ENCODE measurements around the gene SUPT6H. TPM values are rescaled to one million over a fixed set of nuclear protein-coding genes. Genes with fewer than 3 reads are reported as not detected.

Gene SUPT6H
- total RNA-seq, 3 donors from 2014 or later, result 47.8 to 97.7 (median 60.7) TPM

- Histone ChIP-seq H3K36me3 (ENCODE audit: low read depth) (no peaks in the 10 kb centered on the region), H3K4me3 (no peak overlapping the region), H3K9me3 (no peaks in the 10 kb centered on the region), H3K4me1 (ENCODE audit: low read depth) (peaks cover 49% of the 10 kb centered on the region)
- DNase-seq (peak; percentile 51 to 78 (median 72)), ATAC-seq (peak; percentile 18)
- TF ChIP-seq CTCF (IDR thresholded peaks at IDR 0.05), result no peak
- intact Hi-C loops (cut with DNase I, micrococcal nuclease), result no loop called here
Measured at GRCh38 chr17:28745786-28746411, 83.9 kb downstream of the SUPT6H start.

DNA sequence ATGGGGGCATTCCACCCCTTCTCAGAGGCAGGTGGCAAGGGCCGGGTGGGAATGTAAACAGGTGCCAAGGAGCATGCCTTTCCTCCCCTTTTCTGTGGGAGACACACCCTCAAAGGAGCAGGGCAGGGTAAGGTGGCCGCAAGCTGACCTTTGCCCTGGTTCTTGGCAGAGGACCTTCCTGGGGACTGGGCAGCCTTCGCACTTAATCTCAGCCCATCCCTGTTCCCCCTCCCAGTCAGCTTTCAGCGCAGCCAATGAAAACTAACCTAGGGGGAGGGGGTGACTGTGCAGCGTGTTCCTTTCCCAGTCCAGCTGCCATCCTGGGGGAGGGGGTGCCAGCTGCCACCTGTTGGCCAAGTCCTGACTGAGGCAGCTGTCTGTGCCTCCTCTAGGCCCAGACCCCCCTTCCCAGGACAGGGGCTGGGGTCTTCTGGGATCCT lies 84.6 kb downstream of the SUPT6H start:
- Histone ChIP-seq H3K4me3 (no peak overlapping the region), H3K36me3 (ENCODE audit: low read depth) (no peaks in the 10 kb centered on the region), H3K9me3 (no peaks in the 10 kb centered on the region), H3K4me1 (ENCODE audit: low read depth) (peaks cover 49% of the 10 kb centered on the region)
- ATAC-seq, result peak; percentile 54
- TF ChIP-seq CTCF (IDR thresholded peaks at IDR 0.05), result no peak
- DNase-seq, result peak; percentile 84 to 90 (median 84)
- intact Hi-C loops (cut with DNase I, micrococcal nuclease), result no loop called here

DNA sequence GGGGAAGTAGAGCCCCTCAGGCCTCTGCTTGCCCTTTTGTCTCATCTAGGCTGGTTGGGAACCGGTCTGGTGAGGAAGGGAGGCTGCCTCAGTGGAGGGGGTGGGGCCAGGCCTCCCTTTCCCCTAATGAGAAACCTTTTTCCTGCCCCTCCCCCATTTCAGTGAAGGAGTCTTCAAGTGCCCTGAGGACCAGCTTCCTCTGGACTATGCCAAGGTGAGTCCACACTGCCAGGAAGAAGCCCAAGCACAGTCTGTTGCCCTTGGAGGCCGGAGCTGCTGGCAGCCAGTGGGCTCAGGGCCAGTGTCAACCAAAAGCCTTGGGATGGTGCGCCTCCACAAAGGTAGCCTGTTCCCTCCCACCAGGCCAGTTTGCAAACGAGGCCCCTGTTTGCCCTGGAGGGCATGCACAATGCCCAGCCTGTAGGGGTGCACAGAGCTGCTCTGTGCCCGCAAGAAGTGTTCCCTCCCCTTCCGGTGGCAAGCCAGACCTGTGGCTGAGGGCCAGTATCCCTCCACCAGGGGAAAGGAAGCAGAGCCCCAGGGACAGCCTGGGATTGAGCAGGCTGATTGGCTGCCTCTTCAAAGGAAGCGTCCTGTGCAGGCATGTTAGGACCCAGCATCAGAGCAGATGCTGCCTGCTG lies 85.2 kb downstream of the SUPT6H start:
- no peaks in the 10 kb centered on the region for H3K36me3 ChIP-seq (ENCODE audit: low read depth)
- DNase-seq, result peak in 2 of 3 donors; percentile 74 to 83
- intact Hi-C loops (cut with DNase I, micrococcal nuclease), result no loop called here
- H3K9me3 ChIP-seq, result no peaks in the 10 kb centered on the region
- no peak for TF ChIP-seq CTCF (IDR thresholded peaks at IDR 0.05)
- H3K4me3 ChIP-seq, result no peak overlapping the region
- peaks cover 49% of the 10 kb centered on the region for H3K4me1 ChIP-seq (ENCODE audit: low read depth)
- peak; percentile 16 for ATAC-seq

DNA sequence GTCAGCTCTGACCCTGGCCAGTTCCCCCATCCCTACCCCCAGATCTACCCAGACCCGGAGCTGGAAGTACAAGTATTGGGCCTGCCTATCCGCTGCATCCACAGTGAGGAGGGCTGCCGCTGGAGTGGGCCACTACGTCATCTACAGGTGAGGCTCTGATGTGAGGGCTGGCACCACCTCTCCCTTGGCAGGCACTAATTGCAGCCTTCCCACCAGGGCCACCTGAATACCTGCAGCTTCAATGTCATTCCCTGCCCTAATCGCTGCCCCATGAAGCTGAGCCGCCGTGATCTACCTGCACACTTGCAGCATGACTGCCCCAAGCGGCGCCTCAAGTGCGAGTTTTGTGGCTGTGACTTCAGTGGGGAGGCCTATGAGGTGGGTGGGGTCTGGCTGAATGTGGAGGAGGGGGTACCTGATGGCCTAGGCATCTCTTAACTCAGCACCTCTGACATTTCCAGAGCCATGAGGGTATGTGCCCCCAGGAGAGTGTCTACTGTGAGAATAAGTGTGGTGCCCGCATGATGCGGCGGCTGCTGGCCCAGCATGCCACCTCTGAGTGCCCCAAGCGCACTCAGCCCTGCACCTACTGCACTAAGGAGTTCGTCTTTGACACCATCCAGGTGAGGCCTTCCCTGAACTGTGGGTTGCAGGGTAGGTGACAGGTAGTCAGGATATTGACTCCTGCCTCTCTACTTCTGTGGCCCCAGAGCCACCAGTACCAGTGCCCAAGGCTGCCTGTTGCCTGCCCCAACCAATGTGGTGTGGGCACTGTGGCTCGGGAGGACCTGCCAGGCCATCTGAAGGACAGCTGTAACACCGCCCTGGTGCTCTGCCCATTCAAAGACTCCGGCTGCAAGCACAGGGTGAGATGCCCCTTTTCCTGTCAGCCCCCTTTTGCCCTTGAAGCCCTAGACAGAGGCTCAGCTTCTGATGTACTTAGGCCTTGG lies 86.1 kb downstream of the SUPT6H start:
- Histone ChIP-seq H3K36me3 (ENCODE audit: low read depth) (no peaks in the 10 kb centered on the region), H3K4me1 (ENCODE audit: low read depth) (peaks cover 41% of the 10 kb centered on the region)
- intact Hi-C loops (cut with DNase I, micrococcal nuclease), result no loop called here

More for the DNA sequence above, 86.1 kb downstream of the SUPT6H start:
- no peak for TF ChIP-seq CTCF (IDR thresholded peaks at IDR 0.05)
- DNase-seq, result no peak
- ATAC-seq, result no peak
- Histone ChIP-seq H3K4me3 (no peak overlapping the region), H3K9me3 (no peaks in the 10 kb centered on the region)
